Heart right ventricle (tissue), 16 donors: Measurements from ENCODE around the gene TRIM25. TPM values are rescaled to one million over a fixed set of nuclear protein-coding genes. Genes with fewer than 3 reads are reported as not detected.

Experiments used
- ATAC-seq, 8 donors: fragments of 200-7000 bp; cut with Tn5 transposase; one replicate each; pipeline ENCODE4 v1.9.1; 2020; ENCODE audit warnings: mild to moderate bottlenecking in 8 of 8, moderate library complexity in 8 of 8, moderate number of reproducible peaks in 1 of 8
- DNase-seq, 2 donors: peaks; one replicate each; pipeline ENCODE4 v3.0.0-alpha.2; 2020
- H3K27ac ChIP-seq, 10 donors: fragments of 200-600 bp; sonication (generic) in 2 of 10; one replicate each; pipeline versions ENCODE4 v1.5.0 to v1.8.0; 2020 to 2022; ENCODE audit warnings: mild to moderate bottlenecking in 3 of 10
- H3K27me3 ChIP-seq, 7 donors: fragments of 200-600 bp; one replicate each; pipeline ENCODE4 v1.8.0; 2021 to 2022; ENCODE audit warnings: mild to moderate bottlenecking in 2 of 7
- H3K36me3 ChIP-seq, 9 donors: fragments of 200-600 bp; sonication (generic) in 1 of 9; one replicate each; pipeline versions ENCODE4 v1.5.0 to v1.8.0; 2020 to 2022; ENCODE audit warnings: mild to moderate bottlenecking in 2 of 9
- H3K4me1 ChIP-seq, 9 donors: fragments of 200-600 bp; sonication (generic) in 1 of 9; one replicate each; pipeline versions ENCODE4 v1.5.0 to v1.8.0; 2020 to 2022; ENCODE audit warnings: mild to moderate bottlenecking in 4 of 9
- H3K4me3 ChIP-seq, 10 donors: fragments of 200-600 bp; sonication (generic) in 2 of 10; one replicate each; pipeline versions ENCODE4 v1.5.0 to v1.8.0; 2020 to 2022; ENCODE audit warnings: mild to moderate bottlenecking in 7 of 10, moderate library complexity in 2 of 10
- H3K9me3 ChIP-seq, 11 donors: fragments of 200-600 bp in 10 of 11; sonication (generic) in 2 of 11; one replicate each; pipeline versions ENCODE4 v1.5.0 to v1.8.0; 2013 to 2022; ENCODE audit warnings: mild to moderate bottlenecking in 2 of 11, control low read depth in 1 of 11, moderate library complexity in 1 of 11
- CTCF ChIP-seq, 9 donors: fragments of 200-600 bp; sonication (generic) in 2 of 9; IDR thresholded peaks; one replicate each; pipeline versions ENCODE4 v1.5.0 to v1.8.0; 2021 to 2022; ENCODE audit warnings: antibody characterized with exemption in 9 of 9, mild to moderate bottlenecking in 5 of 9, moderate library complexity in 1 of 9
- WGBS, 2 donors: extraction: QIAGEN DNeasy Blood & Tissue Kit; methylation state at CpG; one replicate each; pipeline ENCODE4 v1.1.7; 2013; ENCODE audit warnings: inconsistent platforms in 1 of 2; 5-methylcytosine and 5-hydroxymethylcytosine counted together
- intact Hi-C, 10 donors: fragments of 100-400 bp; cut with DNase I; formaldehyde crosslinking; loops; one replicate each; pipeline versions ENCODE4 v1.11.1 to v1.14.2; 2022
- long read RNA-seq, 3 donors: library from polyadenylated mRNA; unstranded; transcript quantifications; one replicate each; pipeline ENCODE4 v2.0.0, GENCODE V29; 2020 to 2021
- polyA plus RNA-seq, 2 donors: library from polyadenylated mRNA; stranded (reverse); fragments of 200-250 nt; gene quantifications; one replicate each; pipeline ENCODE4 v1.2.3, GENCODE V29; 2013
- total RNA-seq, 10 donors: library from RNA; stranded (reverse); fragmentation: NEBNext Ultra II Directional in 3 of 10; extraction: Animal tissue kit (Norgen Biotek cat#: 25700) in 3 of 10; gene quantifications; one replicate each; pipeline versions ENCODE4 v1.2.1 to v1.2.4, GENCODE V29; 2021 to 2023
- donor health status: Arrhythmogenic right ventricular cardiomyopathy.
- donor health status: ischemic (EF 13 %, LVEDD 7.1; RV severe dilation, severe dysfunction).
- donor health status: healthy with polysubstance abuse.
- donor health status: DM: no; HTN: yes; CAD: no.
- donor health status: DM: no; HTN: no; CAD: no.
- donor health status: ischemic (EF 25% LVEDD 6.9; RV normal size, moderate dysfunction).
- donor health status: ischemic (EF 25% LVEDD 5.7; RV mildly dilated, moderate dysfunction).
- donor health status: healthy.
- donor health status: DM: yes; HTN: yes; CAD: no.
- donor health status: Ischemic cardiomyopathy.
- donor health status: ischemic (EF 35%, LVEDD 5.7; RV mildly dilated, moderate dysfunction).
- donor health status: nonischemic (EF 11% LVEDD 7.7; RV severe dilation, severe dysfunction).
- donor health status: DM: yes; HTN: yes; CAD: no.
- donor health status: PGD.
- donor health status: ischemic (EF 29% LVEDD 5.4; RV normal size, mild dysfunction).
- donor health status: nonischemic (EF 23%, LVEDD 6.1; RV moderate dilation, normal function).

Gene TRIM25, protein sequence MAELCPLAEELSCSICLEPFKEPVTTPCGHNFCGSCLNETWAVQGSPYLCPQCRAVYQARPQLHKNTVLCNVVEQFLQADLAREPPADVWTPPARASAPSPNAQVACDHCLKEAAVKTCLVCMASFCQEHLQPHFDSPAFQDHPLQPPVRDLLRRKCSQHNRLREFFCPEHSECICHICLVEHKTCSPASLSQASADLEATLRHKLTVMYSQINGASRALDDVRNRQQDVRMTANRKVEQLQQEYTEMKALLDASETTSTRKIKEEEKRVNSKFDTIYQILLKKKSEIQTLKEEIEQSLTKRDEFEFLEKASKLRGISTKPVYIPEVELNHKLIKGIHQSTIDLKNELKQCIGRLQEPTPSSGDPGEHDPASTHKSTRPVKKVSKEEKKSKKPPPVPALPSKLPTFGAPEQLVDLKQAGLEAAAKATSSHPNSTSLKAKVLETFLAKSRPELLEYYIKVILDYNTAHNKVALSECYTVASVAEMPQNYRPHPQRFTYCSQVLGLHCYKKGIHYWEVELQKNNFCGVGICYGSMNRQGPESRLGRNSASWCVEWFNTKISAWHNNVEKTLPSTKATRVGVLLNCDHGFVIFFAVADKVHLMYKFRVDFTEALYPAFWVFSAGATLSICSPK
- total RNA-seq (10 to 100 TPM in 8 of 10 donors, 1 to 10 TPM in 2; 8.7 to 32.7 (median 17.3) TPM), polyA plus RNA-seq (10 to 100 TPM in 1 of 2 donors, 1 to 10 TPM in 1; 4.9 to 15.1 TPM)
- long read RNA-seq, donor 1, full-length matches to known transcripts, result 1 of 14 reads
- long read RNA-seq, donor 1, partial matches to known transcripts, result 1 of 14 reads
- long read RNA-seq, donor 1, other reads (novel, unspliced or antisense), result 12 of 14 reads
- long read RNA-seq, donor 2, full-length matches to known transcripts, result 2 of 15 reads
- long read RNA-seq, donor 2, partial matches to known transcripts, result 2 of 15 reads
- long read RNA-seq, donor 2, other reads (novel, unspliced or antisense), result 11 of 15 reads
- long read RNA-seq, donor 3, partial matches to known transcripts, result 0 of 9 reads
- long read RNA-seq, donor 3, other reads (novel, unspliced or antisense), result 9 of 9 reads

GRCh38 chr17:56913867-56914580 lies at the start of gene TRIM25:
TRIM25 (minus strand) TSS chr17:56914049; CDS start chr17:56913988, 61 bp downstream.
- Histone ChIP-seq H3K4me1 (peaks cover 5 to 74% (median 43%) of the 10 kb centered on the region in 9 donors), H3K9me3 (peaks cover 0 to 9% (median 5%) of the 10 kb centered on the region in 11 donors), H3K4me3 (peak within 1 kb of the TSS; percentile 66 to 99 (median 90)), H3K27ac (peak within 1 kb of the TSS; percentile 71 to 96 (median 91)), H3K36me3 (peaks cover 0 to 16% (median 0%) of the 10 kb centered on the region in 9 donors), H3K27me3 (no peaks in the 10 kb centered on the region)
- ATAC-seq (peak; percentile 93 to 97 (median 96)), DNase-seq (peak; percentile 91 to 93)
- WGBS, 2 donors, result 0 to 1% methylated on average over 58 of the region's 58 CpGs
- intact Hi-C loops, result loop anchor here in 4 of 10 donors (1.0 to 5.0 kb wide), 4 partner anchors 77 to 92 kb away; partner anchors contain the start of genes C17orf67 (in 2 of the 4) and DGKE (in 1 of the 4)
- no peak for TF ChIP-seq CTCF (IDR thresholded peaks at IDR 0.05)

GRCh38 chr17:56960596-56961538 lies 47.0 kb upstream of the TRIM25 start, which contains the start of gene COIL:
COIL (minus strand) TSS chr17:56961050; CDS start chr17:56961019, 31 bp downstream.
- Histone ChIP-seq H3K9me3 (no peaks in the 10 kb centered on the region), H3K27me3 (no peaks in the 10 kb centered on the region), H3K4me3 (peak within 1 kb of the TSS; percentile 61 to 92 (median 80)), H3K36me3 (peaks cover 0 to 9% (median 0%) of the 10 kb centered on the region in 9 donors), H3K4me1 (peaks cover 0 to 27% (median 18%) of the 10 kb centered on the region in 9 donors), H3K27ac (peak within 1 kb of the TSS in 9 of 10 donors; percentile 76 to 95 (median 89))
- TF ChIP-seq CTCF (IDR thresholded peaks at IDR 0.05), result peak; percentile 98 to 100 (median 100)
- ATAC-seq, result peak; percentile 96 to 99 (median 98)
- peak; percentile 92 to 93 for DNase-seq
- intact Hi-C loops, result no loop called here
- 4 to 5% methylated on average over 58 to 59 of the region's 59 CpGs for WGBS, 2 donors

GRCh38 chr17:56956992-56957391 lies 43.1 kb upstream of the TRIM25 start:
- TF ChIP-seq CTCF (IDR thresholded peaks at IDR 0.05), result no peak
- intact Hi-C loops, result no loop called here
- H3K9me3 ChIP-seq, result no peaks in the 10 kb centered on the region
- DNase-seq (no peak), ATAC-seq (no peak)
- H3K4me3 ChIP-seq, result no peak overlapping the region
- H3K4me1 ChIP-seq, result peaks cover 0 to 27% (median 18%) of the 10 kb centered on the region in 9 donors
- H3K27ac ChIP-seq, result no peak overlapping the region
- peaks cover 0 to 16% (median 0%) of the 10 kb centered on the region in 9 donors for H3K36me3 ChIP-seq
- H3K27me3 ChIP-seq, result no peaks in the 10 kb centered on the region
- 97 to 98% methylated on average over 5 of the region's 5 CpGs for WGBS, 2 donors
